ENCODE results near the gene HAAO. TPM values are rescaled to one million over a fixed set of nuclear protein-coding genes. Genes with fewer than 3 reads are reported as not detected.
"Not testable (repeated sequence)": the region's sequence is repeated elsewhere in the genome, so short reads cannot be mapped to it uniquely, and the experiment has no call there.

The HAAO gene
- total RNA-seq, 2 donors from 2014 or later = 0.98 to 0.99 TPM

DNA sequence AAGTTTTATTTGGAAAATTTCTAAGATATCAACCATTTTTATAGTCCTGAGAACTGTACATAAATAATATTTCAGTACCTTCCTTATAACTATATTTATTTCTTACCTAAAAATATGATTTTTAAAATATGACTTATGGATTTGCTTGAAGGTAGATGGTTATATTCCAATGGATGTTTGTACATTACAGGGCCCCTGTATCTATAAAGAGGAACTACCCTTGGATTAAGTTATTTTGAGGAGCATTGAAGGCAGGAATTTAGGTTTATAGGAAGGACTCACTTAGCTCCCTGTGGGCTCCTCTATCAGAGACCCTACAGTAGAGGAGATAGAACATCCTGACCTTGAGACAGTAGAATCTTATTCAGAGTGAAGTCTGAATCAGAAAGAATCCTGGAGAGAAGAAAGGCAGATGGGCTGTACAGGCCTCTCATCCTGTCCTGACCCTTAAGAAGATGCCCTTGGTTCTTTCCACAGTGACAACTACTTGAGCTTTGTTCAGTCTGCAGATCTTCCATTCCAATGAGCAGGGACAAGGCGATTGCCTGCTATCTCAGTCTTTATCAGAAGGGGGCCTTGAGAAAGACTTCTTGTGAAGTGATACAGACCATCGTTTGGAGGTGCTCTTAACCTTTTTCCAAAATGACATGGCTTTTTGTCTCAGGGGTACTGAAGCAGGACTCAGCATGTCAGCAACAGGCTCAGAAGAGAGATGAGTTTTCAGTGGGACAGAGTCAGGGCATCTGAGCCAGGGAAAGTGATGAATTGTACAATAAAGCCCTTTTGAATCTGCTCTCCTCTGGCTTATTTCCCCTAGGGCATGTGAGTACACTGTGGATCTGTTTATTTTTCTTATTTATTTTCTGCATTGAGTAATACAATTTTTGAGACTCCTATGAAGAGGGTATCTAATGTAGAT lies 49.4 kb downstream of the HAAO start:
- Mint-ChIP-seq H3K27ac (peak overlapping the region; percentile 41), H3K27me3 (no peaks in the 10 kb centered on the region), H3K4me3 (no peak overlapping the region), H3K36me3 (ENCODE audit: low read depth) (no peaks in the 10 kb centered on the region), H3K9me3 (no peaks in the 10 kb centered on the region), H3K4me1 (no peaks in the 10 kb centered on the region)
- ATAC-seq (replicated peaks) = no peak

DNA sequence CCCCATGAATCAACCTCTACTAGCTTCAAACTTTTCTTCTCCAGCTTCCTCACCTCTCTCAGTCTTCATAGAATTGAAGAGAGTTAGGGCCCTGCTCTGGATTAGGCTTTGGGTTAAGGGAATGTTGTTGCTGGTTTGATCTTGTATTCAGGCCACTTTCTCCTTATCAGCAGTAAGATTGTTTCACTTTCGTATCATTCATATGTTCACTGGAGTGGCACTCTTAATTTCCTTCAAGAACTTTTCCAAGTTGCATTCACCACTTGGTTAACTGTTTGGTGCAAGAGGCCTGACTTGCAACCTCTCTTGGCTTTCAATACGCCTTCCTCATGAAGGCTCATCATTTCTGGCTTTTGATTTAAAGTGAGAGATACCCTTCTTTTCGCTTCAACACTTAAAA lies 51.2 kb downstream of the HAAO start:
- no peak overlapping the region for H3K4me3 Mint-ChIP-seq
- H3K9me3 Mint-ChIP-seq = peaks cover 4% of the 10 kb centered on the region
- H3K27me3 Mint-ChIP-seq = no peaks in the 10 kb centered on the region
- H3K36me3 Mint-ChIP-seq (ENCODE audit: low read depth) = peaks cover 10% of the 10 kb centered on the region
- H3K4me1 Mint-ChIP-seq = no peaks in the 10 kb centered on the region
- no peak for ATAC-seq (replicated peaks)
- no peak overlapping the region for H3K27ac Mint-ChIP-seq

GRCh38 chr2:42736598-42737322 lies 55.6 kb downstream of the HAAO start:
- no peak overlapping the region for H3K4me3 Mint-ChIP-seq

DNA sequence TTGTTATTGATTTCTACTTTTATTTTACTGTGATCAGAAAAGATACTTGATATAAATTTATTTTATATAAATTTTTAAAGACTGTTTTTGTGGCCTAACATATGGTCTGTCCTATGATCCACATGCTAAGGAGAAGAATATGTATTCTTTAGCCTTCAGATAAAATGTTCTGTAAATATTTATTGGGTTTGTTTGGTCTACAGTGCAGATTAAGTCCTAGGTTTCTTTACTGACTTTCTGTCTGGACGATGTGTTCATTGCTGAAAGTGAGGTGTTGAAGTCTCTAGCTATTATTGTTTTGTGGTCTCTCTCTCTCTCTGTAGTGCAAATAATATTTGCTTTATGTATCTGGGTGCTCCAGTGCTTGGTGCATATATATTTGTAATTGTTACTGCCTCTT lies 58.5 kb downstream of the HAAO start:
- Mint-ChIP-seq H3K9me3 (peaks cover 22% of the 10 kb centered on the region), H3K27me3 (no peaks in the 10 kb centered on the region), H3K4me1 (no peaks in the 10 kb centered on the region), H3K4me3 (no peak overlapping the region), H3K27ac (no peak overlapping the region), H3K36me3 (ENCODE audit: low read depth) (peaks cover 71% of the 10 kb centered on the region)
- no peak for ATAC-seq (replicated peaks)

More at GRCh38 chr2:42736598-42737322, 55.6 kb downstream of the HAAO start:
- Mint-ChIP-seq H3K4me1 (no peaks in the 10 kb centered on the region), H3K9me3 (peaks cover 22% of the 10 kb centered on the region), H3K27me3 (no peaks in the 10 kb centered on the region), H3K36me3 (ENCODE audit: low read depth) (peaks cover 50% of the 10 kb centered on the region), H3K27ac (no peak overlapping the region)
- ATAC-seq (replicated peaks) = no peak

GRCh38 chr2:42731316-42731715 lies 61.1 kb downstream of the HAAO start:
- Mint-ChIP-seq H3K9me3 (peaks cover 18% of the 10 kb centered on the region), H3K36me3 (ENCODE audit: low read depth) (peaks cover 63% of the 10 kb centered on the region)
- not testable (repeated sequence) for H3K27me3 Mint-ChIP-seq; ATAC-seq (replicated peaks); H3K4me3 Mint-ChIP-seq; H3K4me1 Mint-ChIP-seq; H3K27ac Mint-ChIP-seq

GRCh38 chr2:42726680-42727079 lies 65.7 kb downstream of the HAAO start:
- Mint-ChIP-seq H3K4me1 (peaks cover 7% of the 10 kb centered on the region), H3K36me3 (ENCODE audit: low read depth) (peaks cover 27% of the 10 kb centered on the region), H3K27me3 (no peaks in the 10 kb centered on the region), H3K4me3 (no peak overlapping the region), H3K27ac (no peak overlapping the region), H3K9me3 (no peaks in the 10 kb centered on the region)
- ATAC-seq (replicated peaks) = no peak

DNA sequence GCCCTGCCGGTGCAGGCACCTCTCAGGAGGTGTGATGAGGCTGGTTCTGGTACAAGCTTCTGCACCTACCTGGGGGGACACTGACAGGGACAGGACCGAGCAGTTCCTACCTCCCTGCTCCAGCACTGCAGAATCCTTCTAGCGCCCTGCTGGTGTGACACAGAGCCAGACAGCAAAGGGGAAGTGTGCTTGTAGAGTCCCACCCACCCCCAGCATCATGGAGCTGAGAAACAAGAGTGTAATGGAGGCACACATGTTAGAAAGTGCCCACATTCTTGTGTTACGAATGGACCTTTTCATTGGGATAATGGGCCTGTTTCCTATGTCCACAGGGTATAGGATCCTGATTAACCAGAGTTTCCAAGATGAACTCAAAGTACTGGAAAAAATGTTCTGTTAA lies 66.7 kb downstream of the HAAO start:
- no peaks in the 10 kb centered on the region for H3K27me3 Mint-ChIP-seq
- H3K27ac Mint-ChIP-seq = no peak overlapping the region
- H3K36me3 Mint-ChIP-seq (ENCODE audit: low read depth) = peaks cover 18% of the 10 kb centered on the region
- H3K9me3 Mint-ChIP-seq = no peaks in the 10 kb centered on the region
- H3K4me3 Mint-ChIP-seq = no peak overlapping the region
- ATAC-seq (replicated peaks) = no peak
- H3K4me1 Mint-ChIP-seq = peaks cover 7% of the 10 kb centered on the region

GRCh38 chr2:42724886-42725285 lies 67.5 kb downstream of the HAAO start:
- peaks cover 12% of the 10 kb centered on the region for H3K36me3 Mint-ChIP-seq (ENCODE audit: low read depth)
- H3K4me3 Mint-ChIP-seq = no peak overlapping the region
- no peaks in the 10 kb centered on the region for H3K27me3 Mint-ChIP-seq
- ATAC-seq (replicated peaks) = no peak
- no peaks in the 10 kb centered on the region for H3K9me3 Mint-ChIP-seq
- no peak overlapping the region for H3K27ac Mint-ChIP-seq
- H3K4me1 Mint-ChIP-seq = peaks cover 7% of the 10 kb centered on the region

GRCh38 chr2:42723465-42723864 lies 68.9 kb downstream of the HAAO start:
- ATAC-seq (replicated peaks) = no peak

GRCh38 chr2:42722320-42723190 lies 69.8 kb downstream of the HAAO start:
- ATAC-seq (replicated peaks) = peak; percentile 94
- H3K4me1 Mint-ChIP-seq = peaks cover 7% of the 10 kb centered on the region

More at GRCh38 chr2:42723465-42723864, 68.9 kb downstream of the HAAO start:
- no peaks in the 10 kb centered on the region for H3K27me3 Mint-ChIP-seq
- H3K9me3 Mint-ChIP-seq = no peaks in the 10 kb centered on the region
- H3K27ac Mint-ChIP-seq = no peak overlapping the region
- peaks cover 7% of the 10 kb centered on the region for H3K4me1 Mint-ChIP-seq
- no peak overlapping the region for H3K4me3 Mint-ChIP-seq
- peaks cover 6% of the 10 kb centered on the region for H3K36me3 Mint-ChIP-seq (ENCODE audit: low read depth)

DNA sequence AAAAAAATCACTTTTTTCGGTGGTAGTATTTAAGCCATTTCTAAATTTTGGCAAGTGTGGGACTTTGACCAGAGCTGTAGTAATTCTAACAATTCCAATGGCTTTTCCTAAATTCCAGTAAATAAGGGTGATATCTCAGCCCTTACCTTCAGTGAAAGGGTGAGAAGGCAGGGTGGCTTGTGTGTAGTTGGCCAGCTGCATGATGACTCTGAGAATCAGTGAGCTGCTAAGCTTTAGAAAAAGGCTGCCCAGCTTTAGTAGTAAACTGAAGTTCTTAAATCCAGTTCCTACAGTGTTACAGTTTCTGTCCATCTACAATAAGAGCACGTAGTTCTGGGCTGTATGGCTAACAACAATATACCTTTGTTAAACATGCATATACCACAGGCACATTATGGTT lies 70.5 kb downstream of the HAAO start:
- no peak overlapping the region for H3K4me3 Mint-ChIP-seq
- H3K9me3 Mint-ChIP-seq = no peaks in the 10 kb centered on the region
- no peaks in the 10 kb centered on the region for H3K27me3 Mint-ChIP-seq
- ATAC-seq (replicated peaks) = no peak
- peak overlapping the region; percentile 70 for H3K27ac Mint-ChIP-seq
- H3K36me3 Mint-ChIP-seq (ENCODE audit: low read depth) = peaks cover 6% of the 10 kb centered on the region
- peaks cover 7% of the 10 kb centered on the region for H3K4me1 Mint-ChIP-seq

More at GRCh38 chr2:42722320-42723190, 69.8 kb downstream of the HAAO start:
- peaks cover 6% of the 10 kb centered on the region for H3K36me3 Mint-ChIP-seq (ENCODE audit: low read depth)
- no peaks in the 10 kb centered on the region for H3K27me3 Mint-ChIP-seq
- H3K9me3 Mint-ChIP-seq = no peaks in the 10 kb centered on the region
- H3K27ac Mint-ChIP-seq = peak overlapping the region; percentile 70
- no peak overlapping the region for H3K4me3 Mint-ChIP-seq
